ENCODE data around the gene SORT1.
A peak's percentile ranks its signal among the peaks of the same experiment; 100 is the strongest.
"Not testable (repeated sequence)": the region's sequence is repeated elsewhere in the genome, so short reads cannot be mapped to it uniquely, and the experiment has no call there.

Gene SORT1

DNA sequence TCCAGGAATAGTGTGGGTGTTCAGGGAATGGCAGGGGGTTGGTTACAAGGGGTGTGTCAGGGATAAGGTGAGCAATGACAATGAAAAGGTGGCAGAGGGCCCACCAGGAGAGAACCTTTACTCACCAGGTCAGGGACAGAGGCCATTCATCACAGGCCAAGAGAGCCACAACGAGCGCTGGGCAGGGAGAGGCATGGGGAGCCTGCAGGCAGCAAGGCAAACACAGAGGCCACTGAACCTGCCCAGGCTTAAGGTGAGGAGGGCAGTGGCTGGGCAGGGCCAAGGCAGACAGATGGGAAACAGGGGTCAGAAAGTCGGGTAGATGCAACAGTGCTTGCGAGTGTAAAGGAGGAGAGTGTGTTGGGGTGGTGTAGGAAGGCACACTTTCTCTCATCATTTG, 62.6 kb downstream of the SORT1 start:
- no peak for DNase-seq

DNA sequence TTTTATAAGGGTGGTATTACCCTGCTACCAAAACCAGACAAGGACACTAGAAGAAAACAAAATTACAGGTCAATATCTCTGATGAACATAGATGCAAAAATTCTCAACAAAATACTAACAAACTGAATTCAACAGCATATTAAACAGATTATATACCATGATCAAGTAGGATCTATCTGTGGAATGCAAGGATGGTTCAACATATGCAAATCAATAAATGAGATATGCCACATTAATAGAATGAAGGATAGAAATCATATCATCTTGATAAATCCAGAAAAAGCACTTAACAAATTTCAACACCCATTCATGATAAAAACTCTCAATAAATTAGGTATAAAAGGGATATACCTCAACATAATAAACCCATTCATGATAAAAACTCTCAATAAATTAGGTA, 66.6 kb downstream of the SORT1 start:
- DNase-seq: no peak

GRCh38 chr1:109327285-109327684, 70.4 kb downstream of the SORT1 start:
- DNase-seq: no peak

DNA sequence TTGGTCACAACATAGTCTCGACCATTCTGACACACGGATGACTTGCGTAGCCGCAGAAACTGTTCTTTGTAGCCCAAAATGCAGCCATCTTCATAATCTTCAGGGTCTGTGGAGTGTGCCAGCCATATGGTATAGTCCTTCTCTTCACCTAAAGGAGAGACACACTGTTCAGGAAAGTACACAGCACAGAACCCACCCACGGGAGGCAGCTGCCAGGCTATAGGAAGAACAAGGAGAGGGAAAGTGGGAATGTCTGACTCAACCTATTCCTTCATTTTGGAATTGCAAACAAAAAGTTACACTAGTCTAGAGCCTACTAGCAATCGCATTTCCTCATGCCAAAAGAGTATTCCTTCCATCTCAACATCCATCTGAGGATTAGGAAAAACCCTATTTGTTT, 74.7 kb downstream of the SORT1 start:
- no peak for DNase-seq

DNA sequence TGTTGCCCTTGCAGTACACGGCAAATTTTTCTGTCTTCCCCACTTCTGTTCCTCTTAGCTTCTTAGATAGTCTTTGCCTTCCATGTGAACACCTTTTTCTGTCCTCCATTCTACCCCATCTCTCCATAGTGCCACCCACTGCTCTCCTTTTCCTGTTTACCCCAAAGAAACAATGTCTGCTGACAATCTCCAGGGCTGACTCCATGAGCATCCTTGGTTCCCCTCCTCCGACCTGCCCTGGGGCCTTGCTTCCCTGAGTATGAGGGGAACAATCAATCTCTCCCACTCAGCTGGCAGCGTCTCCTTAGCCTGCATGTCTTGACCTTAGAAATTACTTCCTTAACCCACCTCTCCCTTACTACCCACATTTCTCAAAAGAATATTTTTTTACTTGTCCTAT, 78.6 kb downstream of the SORT1 start:
- no peak for DNase-seq

GRCh38 chr1:109316506-109316905, 81.2 kb downstream of the SORT1 start:
- no peak for DNase-seq

DNA sequence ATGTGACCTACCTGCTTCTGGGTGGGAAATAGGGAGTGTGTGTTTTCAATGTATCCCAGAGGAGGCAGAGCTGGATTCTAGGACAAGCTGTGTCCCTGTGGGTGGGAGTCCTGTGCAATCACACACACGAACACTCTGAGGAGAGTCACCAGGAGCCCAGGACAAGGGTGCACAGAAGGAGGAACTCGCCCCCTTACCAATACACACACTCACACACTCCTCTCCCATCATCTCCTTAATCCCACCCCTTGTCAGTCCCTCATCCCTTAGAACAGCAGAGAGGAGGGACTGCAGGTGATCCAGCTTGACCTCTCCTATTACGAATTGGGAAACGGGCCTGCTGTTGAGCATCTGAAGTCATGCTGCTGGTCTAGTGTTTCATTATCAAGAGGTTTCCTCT, 82.4 kb downstream of the SORT1 start:
- DNase-seq: no peak

GRCh38 chr1:109314795-109315194, 82.9 kb downstream of the SORT1 start:
- no peak for DNase-seq

- DNase-seq: no peak
These were observed 84.5 kb downstream of the SORT1 start for GRCh38 chr1:109312978-109313775.

GRCh38 chr1:109312246-109312645, 85.5 kb downstream of the SORT1 start:
- no peak for DNase-seq

DNA sequence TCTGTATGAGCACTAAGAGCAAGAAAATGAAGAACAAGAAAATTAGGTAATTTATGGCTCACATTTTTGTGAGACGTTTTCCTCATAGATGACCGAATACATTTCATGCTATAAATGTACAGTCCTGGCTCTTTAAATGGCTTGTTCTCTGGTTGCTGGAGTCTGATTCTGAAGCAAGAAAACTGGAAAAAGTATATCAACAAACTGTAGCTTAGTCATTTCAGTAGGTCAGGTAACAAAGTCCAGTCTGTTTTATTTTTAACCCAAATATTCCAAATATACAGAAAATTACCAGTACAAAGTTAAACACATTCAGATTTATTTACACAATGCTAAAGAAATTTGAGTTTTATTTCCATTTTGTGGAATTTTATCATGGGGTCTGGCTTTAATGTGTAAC, 88.4 kb downstream of the SORT1 start:
- no peak for DNase-seq

GRCh38 chr1:109307274-109308021, 90.3 kb downstream of the SORT1 start:
- no peak for DNase-seq

GRCh38 chr1:109306832-109307273, 90.9 kb downstream of the SORT1 start, which contains the start of gene MYBPHL:
TSS of gene MYBPHL (minus strand) at chr1:109307011. CDS start at chr1:109306991, 20 bp downstream.
- DNase-seq: no peak

GRCh38 chr1:109305991-109306390, 91.7 kb downstream of the SORT1 start:
- not testable (repeated sequence) for DNase-seq

DNA sequence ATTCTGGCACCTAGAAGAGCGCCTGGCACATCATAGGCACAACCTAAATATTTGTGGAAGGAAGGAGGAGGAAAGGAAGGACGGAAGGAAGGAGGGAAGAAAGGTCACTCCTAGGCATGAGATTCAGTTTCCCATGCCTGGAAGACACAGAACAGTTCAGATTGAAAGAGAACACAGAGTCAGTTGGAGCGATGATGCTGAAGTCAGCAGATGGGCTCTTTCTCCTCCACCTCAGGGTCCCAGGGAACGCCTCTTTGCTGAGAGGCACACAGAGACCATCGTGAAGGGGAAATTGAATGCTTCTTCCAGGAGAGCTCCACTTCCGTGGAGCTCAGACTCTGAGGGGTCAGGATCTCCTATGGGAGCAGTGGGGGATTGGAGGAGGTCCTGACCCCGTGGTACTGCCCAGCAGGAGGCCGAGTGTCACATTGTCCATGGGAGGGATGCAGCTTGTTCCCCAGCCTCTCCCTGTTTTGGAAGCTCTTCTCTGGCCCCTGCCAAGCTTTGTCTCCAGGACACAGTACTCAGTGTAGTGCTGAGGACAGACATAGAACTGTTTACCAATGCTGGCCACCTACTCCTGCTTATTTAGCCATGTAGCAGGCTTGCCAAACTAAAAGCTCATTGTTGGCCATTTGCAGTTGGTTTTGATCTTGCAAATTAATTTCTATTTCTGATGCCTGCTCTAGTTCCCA, 93.3 kb downstream of the SORT1 start:
- no peak for DNase-seq

DNA sequence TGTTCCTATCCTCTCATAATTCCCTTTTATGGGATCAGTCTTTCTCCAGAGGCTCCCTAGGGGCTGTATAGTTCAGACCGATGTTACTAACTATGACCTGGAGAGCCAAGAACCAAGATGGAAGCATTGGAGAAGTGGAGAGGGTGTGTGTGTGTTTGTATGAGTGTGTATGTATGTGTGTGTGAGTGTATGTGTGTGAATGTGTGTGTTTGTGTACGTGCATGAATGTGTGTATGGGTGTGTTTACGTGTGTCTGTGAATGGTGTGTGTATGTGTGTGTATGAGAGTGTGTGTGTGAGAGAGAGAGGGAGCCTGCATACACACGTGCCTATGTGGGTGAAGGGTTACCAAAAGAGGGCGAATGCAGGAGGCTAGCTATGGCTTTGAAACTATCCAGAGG, 95.8 kb downstream of the SORT1 start:
- no peak for DNase-seq

GRCh38 chr1:109300650-109301151, 97.0 kb downstream of the SORT1 start:
- no peak for DNase-seq

- no peak for DNase-seq
These were observed 98.0 kb downstream of the SORT1 start for GRCh38 chr1:109299558-109300343.

- DNase-seq: peak in 1 of 2 experiments; percentile 37
These were observed 98.8 kb downstream of the SORT1 start for GRCh38 chr1:109298666-109299557.

- DNase-seq: no peak
These were observed 100.9 kb downstream of the SORT1 start for GRCh38 chr1:109296782-109297181.

DNA sequence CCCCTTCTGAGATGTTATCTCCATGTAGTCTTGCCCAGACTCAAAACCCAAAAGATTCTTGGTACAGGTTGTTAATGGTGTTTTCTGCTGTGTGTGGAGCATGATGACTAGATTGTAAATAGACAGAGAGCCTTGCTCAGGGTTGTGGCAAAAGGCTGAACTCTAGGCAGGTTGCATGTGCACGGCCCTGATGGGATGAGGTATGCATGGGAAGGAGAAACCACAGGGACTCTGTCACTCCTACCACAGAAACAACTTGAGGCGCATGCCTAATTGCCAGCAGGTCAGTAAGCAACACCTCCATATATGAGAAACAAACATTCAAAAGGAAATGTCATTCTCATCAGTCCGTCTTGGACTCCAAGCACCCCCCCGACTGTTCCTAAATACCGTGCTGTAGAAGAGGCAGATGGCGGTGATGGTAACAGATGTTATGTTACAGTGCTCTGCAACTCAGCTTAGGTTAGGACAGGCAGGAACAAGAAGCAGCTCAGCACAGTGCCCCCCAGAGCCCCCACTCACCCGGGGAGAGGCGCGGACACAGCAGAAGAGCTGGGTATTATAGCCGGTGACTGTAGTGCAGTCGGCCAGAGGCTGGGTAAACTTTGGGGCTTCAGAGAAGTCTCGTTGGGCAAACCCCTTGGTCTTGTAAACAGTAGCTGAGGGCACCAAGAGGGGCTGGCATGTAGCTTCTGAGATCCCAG, 101.9 kb downstream of the SORT1 start:
- DNase-seq: no peak
